Kasumi-1 (cell line): ENCODE data around the gene POMT1.
A peak's percentile ranks its signal among the peaks of the same experiment; 100 is the strongest.

ENCODE experiments used
- DNase-seq, 2 experiments: peaks; one replicate each; lab custom pipeline; 2025; lab: John Stamatoyannopoulos, UW

POMT1 gene

DNA sequence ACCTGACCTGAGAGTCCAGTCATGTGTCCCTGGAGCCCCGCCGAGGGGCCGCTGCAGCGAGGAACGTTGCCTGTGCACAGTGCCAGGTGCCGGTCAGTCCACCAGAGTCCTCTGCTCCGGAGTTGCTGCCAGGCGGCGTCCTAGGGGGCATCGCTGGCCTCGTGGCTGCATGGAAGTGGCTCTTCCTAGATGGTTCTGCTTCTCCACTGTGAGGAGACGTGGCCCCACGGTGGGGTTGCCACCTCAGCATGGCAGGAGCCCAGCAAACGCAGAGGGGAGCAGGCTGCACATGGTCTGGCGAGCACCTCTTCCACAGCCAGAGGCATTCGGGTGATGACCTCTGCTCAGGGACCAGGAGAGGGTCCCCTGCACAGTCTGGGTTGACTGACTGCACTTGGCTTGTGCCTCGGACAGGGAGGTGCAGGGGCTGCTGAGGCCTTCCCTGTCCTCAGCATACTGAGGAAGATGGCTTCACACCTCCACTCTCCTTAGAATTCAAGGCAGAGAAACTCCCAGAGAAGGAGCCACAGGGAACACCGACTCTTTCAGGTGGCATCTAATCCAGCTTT, 25.9 kb upstream of the POMT1 start:
- no peak for DNase-seq

DNA sequence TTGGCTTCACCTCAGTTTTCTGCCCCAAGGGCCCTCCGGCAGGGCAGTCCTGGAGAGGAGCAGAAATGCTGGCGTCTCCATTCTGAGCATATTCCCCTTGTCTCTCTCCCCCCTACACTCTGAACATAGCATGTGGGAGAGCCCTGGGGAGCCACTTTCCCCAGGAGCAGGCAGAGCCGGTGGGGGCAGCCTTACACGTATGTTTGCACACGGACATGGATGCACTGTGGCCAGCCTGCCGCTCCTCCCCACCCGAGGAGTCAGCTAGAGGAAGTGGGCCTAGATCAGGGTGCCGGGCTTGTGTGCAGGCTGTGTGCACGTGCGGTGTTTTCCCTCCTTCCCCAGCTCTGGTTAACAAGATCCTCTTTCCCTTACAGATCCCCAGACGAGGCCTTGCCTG, 25.4 kb upstream of the POMT1 start:
- DNase-seq = no peak

- no peak for DNase-seq
These were observed 24.8 kb upstream of the POMT1 start for GRCh38 chr9:131477816-131478419.

GRCh38 chr9:131478421-131478868, 24.3 kb upstream of the POMT1 start:
- peak; percentile 16 to 34 for DNase-seq

GRCh38 chr9:131478911-131479310, 23.8 kb upstream of the POMT1 start:
- no peak for DNase-seq

GRCh38 chr9:131480258-131480657, 22.5 kb upstream of the POMT1 start:
- DNase-seq = no peak

DNA sequence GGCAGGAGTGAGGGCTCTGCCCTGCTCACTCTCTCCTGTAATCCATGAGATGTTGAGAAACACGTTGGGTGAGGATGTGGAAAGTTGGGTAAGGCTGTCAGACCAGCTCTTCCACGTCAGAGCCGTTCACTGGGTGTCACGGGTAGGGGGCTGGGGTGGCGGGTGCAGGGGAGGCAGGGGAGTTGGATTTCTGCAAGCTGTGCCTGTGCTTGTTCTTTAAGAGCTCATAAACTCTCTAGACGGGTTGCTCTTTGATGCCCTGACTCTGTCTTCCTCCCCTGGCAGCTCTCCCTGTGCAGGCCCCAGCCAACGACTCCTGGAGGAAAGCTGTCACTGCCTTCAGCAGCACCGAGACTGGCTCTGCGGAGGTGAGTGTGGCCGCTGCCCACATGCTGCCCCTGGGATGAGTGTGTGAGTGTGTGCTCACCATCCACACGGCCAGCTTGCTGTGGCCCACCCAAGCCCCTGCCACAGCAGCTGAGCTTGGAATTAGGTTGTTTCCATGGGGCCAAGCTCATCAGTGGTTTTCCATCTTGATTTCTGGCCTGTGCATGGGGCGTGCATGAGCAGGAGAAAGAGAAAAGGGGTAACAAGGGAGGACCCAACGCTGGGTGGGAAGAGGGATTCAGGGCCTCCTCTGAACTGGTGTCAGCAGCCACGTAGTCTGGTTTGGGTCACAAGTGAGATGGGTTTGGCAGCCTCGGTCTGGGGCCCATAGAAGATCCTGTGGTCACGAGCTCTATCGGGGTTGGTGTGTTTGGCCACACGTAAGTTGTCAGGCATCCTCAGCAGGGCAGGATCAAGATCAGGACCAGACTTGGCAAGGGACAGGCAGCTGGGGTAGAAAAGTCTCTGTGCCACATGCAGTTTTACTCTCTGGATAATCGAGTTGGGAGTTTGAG, 21.0 kb upstream of the POMT1 start:
- DNase-seq = no peak

- DNase-seq = no peak
These were observed 20.2 kb upstream of the POMT1 start for GRCh38 chr9:131482343-131483006.

DNA sequence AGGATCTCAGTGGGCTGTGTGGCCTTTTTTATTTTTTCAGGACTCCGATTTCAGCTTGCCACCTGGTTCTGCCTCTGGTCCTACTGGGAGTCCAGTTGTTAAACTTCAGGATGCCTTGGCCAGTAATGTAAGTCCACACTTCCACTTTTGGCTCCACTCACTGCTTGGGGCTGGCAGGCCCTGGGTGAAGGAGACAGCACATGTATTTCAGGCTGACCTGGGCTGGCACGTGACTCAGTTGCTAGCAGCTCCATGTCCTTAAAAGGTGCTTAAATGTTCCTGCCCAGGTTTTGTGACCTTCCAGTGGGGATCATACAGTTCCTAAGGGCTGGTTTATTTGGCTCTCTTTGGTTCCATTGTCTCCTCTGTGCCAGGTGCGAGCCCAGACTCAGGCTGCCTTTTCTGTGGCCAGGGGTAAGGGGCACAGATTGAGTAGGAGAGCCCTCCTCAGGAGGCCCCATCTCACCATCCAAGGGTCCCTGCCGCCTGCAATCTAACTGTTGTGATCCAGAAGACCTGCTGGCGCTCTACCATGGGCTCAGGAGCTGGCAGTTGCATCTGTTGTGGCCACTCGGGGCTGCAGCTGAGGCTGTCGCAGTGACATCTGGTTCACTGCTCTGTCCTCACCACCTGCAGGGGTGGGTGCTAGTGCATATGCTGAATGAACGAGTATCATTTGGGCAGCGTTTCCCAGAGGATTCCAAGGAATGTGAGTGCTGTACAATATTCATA, 19.2 kb upstream of the POMT1 start:
- no peak for DNase-seq

- DNase-seq = no peak
These were observed 18.7 kb upstream of the POMT1 start for GRCh38 chr9:131484051-131484445.

GRCh38 chr9:131484560-131485185, 18.0 kb upstream of the POMT1 start:
- no peak for DNase-seq

- no peak for DNase-seq
These were observed 17.5 kb upstream of the POMT1 start for GRCh38 chr9:131485206-131485605.

DNA sequence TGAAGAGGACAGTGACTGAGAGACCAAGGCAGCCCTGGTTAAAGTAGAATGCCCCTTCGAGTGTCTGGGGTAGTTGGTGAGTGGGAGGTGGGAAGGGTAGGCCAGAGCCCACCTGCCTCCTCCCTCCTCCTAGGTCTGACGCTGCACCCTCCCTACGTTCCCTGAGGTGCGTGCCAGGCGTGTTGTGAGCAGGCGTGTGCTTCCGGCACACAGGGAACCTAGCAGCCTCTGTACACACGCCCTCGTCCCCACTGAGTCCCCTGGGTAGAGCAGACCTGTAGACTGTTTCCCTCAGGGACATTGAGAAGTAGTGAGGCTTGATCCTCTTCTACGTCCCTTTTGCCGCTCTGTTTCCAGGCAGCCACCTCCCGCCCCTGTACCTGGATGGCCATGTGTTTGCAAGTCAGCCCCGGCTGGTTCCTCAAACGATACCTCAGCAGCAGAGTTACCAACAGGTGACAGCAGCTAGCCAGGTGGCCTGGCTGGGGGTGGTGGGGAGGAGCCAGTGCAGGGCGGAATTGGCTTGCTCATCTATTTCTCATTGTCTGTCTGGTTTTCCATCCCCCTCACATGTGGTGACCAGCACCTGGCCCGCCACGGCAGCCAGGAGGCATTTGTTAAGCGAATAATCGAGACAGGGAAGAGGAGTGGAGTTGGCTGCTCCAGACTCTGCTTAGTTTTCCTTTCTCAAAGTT, 16.8 kb upstream of the POMT1 start:
- DNase-seq = no peak

DNA sequence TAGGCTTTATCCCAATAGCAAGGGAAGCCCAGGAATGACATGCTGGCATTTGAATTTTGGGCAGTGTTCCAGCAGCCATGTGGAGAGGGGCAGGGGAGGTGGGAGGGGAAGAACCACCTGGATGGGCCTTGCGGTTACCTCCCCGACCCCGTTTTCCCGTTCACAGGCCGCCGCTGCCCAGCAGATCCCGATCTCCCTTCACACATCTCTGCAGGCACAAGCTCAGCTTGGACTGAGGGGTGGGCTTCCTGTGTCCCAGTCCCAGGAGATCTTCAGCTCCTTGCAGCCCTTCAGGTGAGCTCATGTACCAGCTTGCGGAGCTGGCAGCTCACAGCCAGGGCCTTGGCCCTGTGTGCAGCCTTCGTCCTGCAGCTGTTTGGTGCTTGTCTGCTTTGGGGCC, 15.7 kb upstream of the POMT1 start:
- no peak for DNase-seq

DNA sequence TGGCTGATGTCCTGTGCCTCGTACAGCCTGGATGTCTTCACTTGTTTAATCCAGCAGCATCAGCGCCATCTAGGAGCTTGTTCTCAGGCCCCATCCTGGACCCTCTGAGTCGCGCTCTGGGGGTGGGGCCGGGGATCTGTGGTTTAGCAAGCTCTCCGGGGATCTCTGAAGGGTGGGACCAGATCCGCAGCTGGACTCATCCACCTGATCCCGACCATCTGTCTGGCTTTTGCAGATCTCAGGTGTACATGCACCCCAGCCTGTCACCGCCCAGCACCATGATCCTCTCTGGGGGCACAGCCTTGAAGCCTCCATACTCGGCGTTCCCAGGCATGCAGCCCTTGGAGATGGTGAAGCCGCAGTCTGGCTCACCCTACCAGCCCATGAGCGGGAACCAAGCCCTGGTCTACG, 15.1 kb upstream of the POMT1 start:
- DNase-seq = no peak

DNA sequence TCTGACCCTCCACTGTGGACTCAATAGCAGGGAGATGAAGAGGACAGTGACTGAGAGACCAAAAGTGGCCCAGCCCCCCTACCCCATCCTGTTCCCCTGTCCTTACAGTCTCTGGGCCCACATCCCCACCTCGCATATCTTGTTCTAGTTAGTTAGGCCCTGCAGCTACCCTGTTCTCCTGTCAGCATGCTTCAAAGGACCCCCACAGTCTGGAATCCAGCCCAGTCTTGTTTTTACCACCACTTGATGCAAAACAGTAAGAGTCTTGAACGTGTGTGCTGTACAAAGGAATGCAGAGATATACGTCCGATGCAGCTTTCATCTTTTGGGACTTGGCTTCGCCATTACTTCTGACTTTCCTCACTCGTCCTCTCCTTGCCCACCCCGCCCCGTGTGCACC, 12.2 kb upstream of the POMT1 start:
- DNase-seq = no peak

- DNase-seq = no peak
These were observed 11.6 kb upstream of the POMT1 start for GRCh38 chr9:131491001-131491710.

GRCh38 chr9:131492070-131492469, 10.6 kb upstream of the POMT1 start:
- DNase-seq = no peak

DNA sequence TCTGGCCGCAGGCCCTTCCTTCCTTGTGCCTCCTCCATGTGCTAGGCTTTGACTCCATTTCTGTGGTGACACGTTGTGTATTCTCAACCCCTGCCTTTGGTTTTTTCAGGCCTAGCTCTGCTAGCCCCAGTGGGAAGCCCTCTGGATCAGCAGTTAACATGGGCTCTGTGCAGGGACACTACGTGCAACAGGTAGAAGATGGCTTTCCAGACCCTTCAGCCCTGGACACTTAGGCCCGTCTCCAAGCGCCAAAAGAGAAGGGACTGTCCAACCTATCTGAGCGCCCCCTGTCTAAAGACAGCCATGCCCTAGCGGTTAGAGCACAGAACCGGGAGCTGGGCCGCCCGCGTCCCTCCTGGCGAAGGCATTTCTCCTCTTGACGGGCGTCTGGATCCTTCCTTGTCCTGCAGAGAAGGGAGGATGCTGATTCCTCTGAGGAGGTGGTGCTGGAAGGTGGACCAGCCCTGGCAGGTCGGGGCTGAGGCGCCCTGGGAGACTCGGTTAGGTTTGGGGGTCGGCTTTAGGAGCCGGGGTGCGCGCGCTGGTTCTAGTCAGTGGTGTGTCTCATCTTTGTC, 8.3 kb upstream of the POMT1 start:
- no peak for DNase-seq

GRCh38 chr9:131495785-131496184, 6.9 kb upstream of the POMT1 start:
- DNase-seq = no peak
